HL-60 (cell line): Measurements from ENCODE around the gene RCAN3.

Experiments used
- DNase-seq, 2 experiments: peaks; one replicate each; pipeline ENCODE4 v3.0.0-alpha.2; 2010 to 2020; ENCODE audit warnings: low read depth in 1 of 2, low spot score in 1 of 2
- H3K27ac ChIP-seq: fragments of 250-450 bp; sonication (Bioruptor Pico); replicated peaks from 2 replicates; pipeline ENCODE4 v1.5.1; 2020; ENCODE audit warnings: mild to moderate bottlenecking, moderate library complexity
- H3K27me3 ChIP-seq: fragments of 250-450 bp; sonication (Bioruptor Pico); 2 replicates; pipeline ENCODE4 v1.5.1; 2021; ENCODE audit warnings: mild to moderate bottlenecking, moderate library complexity; ENCODE audit not compliant: insufficient read depth, poor library complexity, severe bottlenecking
- H3K4me3 ChIP-seq: replicated peaks from 2 replicates; pipeline ENCODE4 v1.5.1; 2011; ENCODE audit warnings: mild to moderate bottlenecking, control low read depth, low read length; ENCODE audit not compliant: insufficient read depth
- GABPA ChIP-seq: IDR thresholded peaks from 2 replicates; pipeline ENCODE4 v1.6.1; 2012; ENCODE audit warnings: low read depth
- POLR2AphosphoS5 ChIP-seq: IDR thresholded peaks from 2 replicates; pipeline ENCODE4 v1.6.1; 2012; ENCODE audit warnings: low read depth
- SPI1 ChIP-seq: IDR thresholded peaks from 2 replicates; pipeline ENCODE4 v1.6.1; 2012; ENCODE audit warnings: low read depth, mild to moderate bottlenecking, borderline replicate concordance
- TF ChIP-seq, protein P1 (sequence below): IDR thresholded peaks from 2 replicates; pipeline ENCODE4 v1.6.1; 2012; ENCODE audit warnings: low read depth; ENCODE audit not compliant: insufficient replicate concordance
- TF ChIP-seq, protein P2 (sequence below): IDR thresholded peaks from one replicate; pipeline ENCODE4 v1.5.1; 2011; ENCODE audit warnings: low read length, control low read depth, inconsistent platforms; ENCODE audit not compliant: insufficient read depth

RCAN3 gene

DNA sequence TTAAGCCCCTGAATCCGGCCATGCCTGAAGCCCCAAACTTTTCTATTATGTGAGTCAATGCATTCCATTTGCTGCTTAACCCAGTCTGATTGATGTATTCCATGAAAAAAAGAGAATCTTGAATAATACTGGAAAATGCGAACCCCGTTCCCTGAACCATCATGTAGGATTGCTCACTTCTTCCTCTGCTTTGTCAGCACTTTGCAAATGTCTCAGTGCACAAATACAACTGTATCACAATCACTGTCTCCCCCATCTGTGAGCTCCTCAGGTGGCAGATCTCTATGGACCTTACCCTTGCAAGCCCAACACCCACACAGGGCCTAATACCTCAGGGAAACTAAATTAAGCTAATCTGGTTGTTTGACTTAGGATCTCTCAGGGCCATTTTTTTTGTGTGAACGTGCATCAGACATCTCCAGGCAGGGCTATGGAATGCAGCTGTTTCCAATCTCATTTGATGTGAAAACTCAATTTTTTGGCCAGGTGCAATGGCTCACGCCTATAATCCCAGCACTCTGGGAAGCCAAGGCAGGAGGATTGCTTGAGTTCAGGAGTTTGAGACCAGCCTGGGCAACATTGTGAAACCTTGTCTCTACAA lies 2.1 kb upstream of the RCAN3 start:
- peak overlapping the region; percentile 89 for H3K27ac ChIP-seq
- no peaks in the 10 kb centered on the region for H3K27me3 ChIP-seq
- no peak overlapping the region for H3K4me3 ChIP-seq
- no peak for DNase-seq
- TF ChIP-seq, protein P1, sequence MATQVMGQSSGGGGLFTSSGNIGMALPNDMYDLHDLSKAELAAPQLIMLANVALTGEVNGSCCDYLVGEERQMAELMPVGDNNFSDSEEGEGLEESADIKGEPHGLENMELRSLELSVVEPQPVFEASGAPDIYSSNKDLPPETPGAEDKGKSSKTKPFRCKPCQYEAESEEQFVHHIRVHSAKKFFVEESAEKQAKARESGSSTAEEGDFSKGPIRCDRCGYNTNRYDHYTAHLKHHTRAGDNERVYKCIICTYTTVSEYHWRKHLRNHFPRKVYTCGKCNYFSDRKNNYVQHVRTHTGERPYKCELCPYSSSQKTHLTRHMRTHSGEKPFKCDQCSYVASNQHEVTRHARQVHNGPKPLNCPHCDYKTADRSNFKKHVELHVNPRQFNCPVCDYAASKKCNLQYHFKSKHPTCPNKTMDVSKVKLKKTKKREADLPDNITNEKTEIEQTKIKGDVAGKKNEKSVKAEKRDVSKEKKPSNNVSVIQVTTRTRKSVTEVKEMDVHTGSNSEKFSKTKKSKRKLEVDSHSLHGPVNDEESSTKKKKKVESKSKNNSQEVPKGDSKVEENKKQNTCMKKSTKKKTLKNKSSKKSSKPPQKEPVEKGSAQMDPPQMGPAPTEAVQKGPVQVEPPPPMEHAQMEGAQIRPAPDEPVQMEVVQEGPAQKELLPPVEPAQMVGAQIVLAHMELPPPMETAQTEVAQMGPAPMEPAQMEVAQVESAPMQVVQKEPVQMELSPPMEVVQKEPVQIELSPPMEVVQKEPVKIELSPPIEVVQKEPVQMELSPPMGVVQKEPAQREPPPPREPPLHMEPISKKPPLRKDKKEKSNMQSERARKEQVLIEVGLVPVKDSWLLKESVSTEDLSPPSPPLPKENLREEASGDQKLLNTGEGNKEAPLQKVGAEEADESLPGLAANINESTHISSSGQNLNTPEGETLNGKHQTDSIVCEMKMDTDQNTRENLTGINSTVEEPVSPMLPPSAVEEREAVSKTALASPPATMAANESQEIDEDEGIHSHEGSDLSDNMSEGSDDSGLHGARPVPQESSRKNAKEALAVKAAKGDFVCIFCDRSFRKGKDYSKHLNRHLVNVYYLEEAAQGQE = no peak
- TF ChIP-seq SPI1 = no peak
- TF ChIP-seq, protein P2, sequence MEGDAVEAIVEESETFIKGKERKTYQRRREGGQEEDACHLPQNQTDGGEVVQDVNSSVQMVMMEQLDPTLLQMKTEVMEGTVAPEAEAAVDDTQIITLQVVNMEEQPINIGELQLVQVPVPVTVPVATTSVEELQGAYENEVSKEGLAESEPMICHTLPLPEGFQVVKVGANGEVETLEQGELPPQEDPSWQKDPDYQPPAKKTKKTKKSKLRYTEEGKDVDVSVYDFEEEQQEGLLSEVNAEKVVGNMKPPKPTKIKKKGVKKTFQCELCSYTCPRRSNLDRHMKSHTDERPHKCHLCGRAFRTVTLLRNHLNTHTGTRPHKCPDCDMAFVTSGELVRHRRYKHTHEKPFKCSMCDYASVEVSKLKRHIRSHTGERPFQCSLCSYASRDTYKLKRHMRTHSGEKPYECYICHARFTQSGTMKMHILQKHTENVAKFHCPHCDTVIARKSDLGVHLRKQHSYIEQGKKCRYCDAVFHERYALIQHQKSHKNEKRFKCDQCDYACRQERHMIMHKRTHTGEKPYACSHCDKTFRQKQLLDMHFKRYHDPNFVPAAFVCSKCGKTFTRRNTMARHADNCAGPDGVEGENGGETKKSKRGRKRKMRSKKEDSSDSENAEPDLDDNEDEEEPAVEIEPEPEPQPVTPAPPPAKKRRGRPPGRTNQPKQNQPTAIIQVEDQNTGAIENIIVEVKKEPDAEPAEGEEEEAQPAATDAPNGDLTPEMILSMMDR = no peak
- TF ChIP-seq POLR2AphosphoS5 = no peak
- no peak for TF ChIP-seq GABPA

DNA sequence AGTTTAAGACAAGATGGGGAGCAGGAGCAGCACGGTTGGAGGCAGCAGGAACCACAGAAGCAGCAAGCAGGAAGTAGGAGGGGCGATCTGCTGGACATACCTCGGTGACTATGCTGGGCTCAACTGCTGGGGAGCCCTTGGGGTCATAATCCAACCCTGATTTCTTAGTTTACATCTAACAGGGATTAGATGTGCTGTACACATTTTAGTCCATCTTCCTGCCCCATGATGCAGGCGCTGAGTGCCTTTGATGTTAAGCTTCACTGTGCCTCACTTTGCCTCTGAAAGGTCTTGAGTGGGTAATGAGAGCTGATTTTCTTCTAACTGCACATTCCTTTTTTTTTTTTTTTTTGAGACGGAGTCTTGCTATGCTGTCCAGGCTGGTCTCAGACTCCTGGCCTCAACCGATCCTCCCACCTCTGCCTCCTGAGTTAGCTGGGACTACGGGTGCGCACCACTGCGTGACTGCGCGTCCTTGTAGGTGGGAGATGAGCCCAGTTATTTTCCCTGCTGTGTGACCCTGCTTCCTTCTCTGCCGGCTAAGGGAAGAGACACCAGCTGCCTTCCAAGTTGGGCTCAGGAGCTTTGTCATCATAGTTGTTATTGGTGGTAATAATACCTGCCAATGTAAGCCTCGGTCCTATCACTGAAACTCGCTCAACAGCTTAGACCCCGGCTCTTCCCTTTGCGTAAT lies 1.1 kb upstream of the RCAN3 start:
- no peaks in the 10 kb centered on the region for H3K27me3 ChIP-seq
- peak overlapping the region; percentile 89 for H3K27ac ChIP-seq
- peak overlapping the region; percentile 76 for H3K4me3 ChIP-seq
- peak; percentile 29 to 77 for DNase-seq
- TF ChIP-seq POLR2AphosphoS5 (no peak), GABPA (no peak), SPI1 (no peak)
- TF ChIP-seq, protein P2 = no peak
- TF ChIP-seq, protein P1 = no peak

DNA sequence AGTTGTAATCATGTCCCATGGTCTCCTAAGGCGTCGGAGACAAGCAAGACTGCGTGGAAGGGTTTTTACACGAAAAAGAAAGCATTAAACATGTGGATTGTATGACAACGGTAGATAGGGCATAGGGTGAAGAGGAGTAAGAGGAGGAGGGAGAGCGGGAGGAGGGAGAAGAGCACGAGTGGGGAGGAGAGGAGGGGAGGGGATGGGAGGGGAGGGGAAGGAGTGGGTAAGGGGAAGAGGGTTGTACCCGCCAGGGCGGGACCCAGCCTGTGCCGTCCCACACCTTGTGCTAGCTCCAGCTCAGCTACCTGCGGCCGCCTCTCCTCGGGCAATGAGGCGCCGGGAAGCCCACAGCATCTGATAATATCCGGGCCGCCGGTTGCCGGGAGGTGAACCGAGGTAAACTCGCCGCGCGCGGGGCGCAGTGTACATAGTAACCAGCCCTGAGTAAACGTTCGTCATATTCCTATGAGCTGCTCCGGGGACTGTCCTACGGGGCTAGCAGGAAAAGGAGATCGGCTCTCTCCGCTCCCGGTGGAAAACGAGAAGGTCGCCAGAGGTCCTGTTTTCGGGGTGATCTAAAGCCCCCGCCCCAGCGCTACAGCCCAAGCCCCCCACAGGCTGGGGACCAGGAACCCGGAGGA lies 449 bp upstream of the RCAN3 start:
- peak; percentile 62 to 67 for DNase-seq
- peak overlapping the region; percentile 76 for H3K4me3 ChIP-seq
- TF ChIP-seq POLR2AphosphoS5 (peak; percentile 24; the same call in 1 of the 2 replicates), GABPA (no peak)
- TF ChIP-seq, protein P1 = no peak
- no peaks in the 10 kb centered on the region for H3K27me3 ChIP-seq
- H3K27ac ChIP-seq = peak overlapping the region; percentile 89
